Measurements from ENCODE around the gene TULP4. TPM values are rescaled to one million over a fixed set of nuclear protein-coding genes. Genes with fewer than 3 reads are reported as not detected.

TULP4 gene
- total and polyA plus RNA-seq, 2 of the 8 experiments (the other 6 are each of a cell fraction or from before 2014, with no cell fraction given) = 7.7 to 51.6 TPM

GRCh38 chr6:158415666-158416065 is 103.4 kb downstream of the TULP4 start:
- no peak overlapping the region for H2AFZ ChIP-seq (ENCODE audit: low read length)
- H3K27ac ChIP-seq (ENCODE audit: low read depth, low read length) = no peak overlapping the region
- no peaks in the 10 kb centered on the region for H3K79me2 ChIP-seq (ENCODE audit: control insufficient read depth in 1 of 2, insufficient read depth in 2 of 2, low read length in 2 of 2)
- H4K8ac ChIP-seq (ENCODE audit: extremely low read depth, insufficient read depth, low read length) = no peak overlapping the region
- no peaks in the 10 kb centered on the region for H3K27me3 ChIP-seq (replicated peaks in 1 of 4; ENCODE audit: control insufficient read depth in 3 of 4, extremely low read depth in 1 of 4, insufficient read depth in 3 of 4, low read length in 3 of 4)
- POLR2A ChIA-PET (ENCODE audit: partially characterized antibody) = interaction anchor here (1.1 kb wide), 1 partner anchor 10 kb away, joined by 4 read pairs; no protein-coding TSS in a partner anchor
- DNase-seq (ENCODE audit: low read depth in 1 of 2, low spot score in 2 of 2) (no peak), FAIRE-seq (no peak)
- H2BK12ac ChIP-seq (ENCODE audit: low read depth, low read length) = no peak overlapping the region
- no peaks in the 10 kb centered on the region for H3K4me1 ChIP-seq (replicated peaks in 1 of 4; ENCODE audit: control insufficient read depth in 3 of 4, insufficient read depth in 4 of 4, low read length in 3 of 4)
- H3K4me3 ChIP-seq (ENCODE audit: extremely low read depth in 1 of 4, insufficient read depth in 2 of 4, low read depth in 3 of 4, low read length in 4 of 4) = no peak overlapping the region
- no peak overlapping the region for H3K4me2 ChIP-seq (ENCODE audit: insufficient read depth in 1 of 2, low read depth in 2 of 2, low read length in 2 of 2)
- WGBS, 2 experiments (ENCODE audit: extremely low coverage in 1 of 2, insufficient coverage in 1 of 2, insufficient read length in 1 of 2, insufficient replicate concordance in 2 of 2, low coverage in 1 of 2, low lambda C conversion rate in 2 of 2, missing lambda C conversion rate in 1 of 2) = 83% methylated on average over 7 of the region's 7 CpGs; no CpG with 5 or more reads in 1 of the 2 experiments
- H3K4ac ChIP-seq (replicated peaks; ENCODE audit: insufficient read length, low read depth, low read length) = no peak overlapping the region
- CTCF ChIA-PET (ENCODE audit: partially characterized antibody) = interaction anchor here (0.6 to 1.1 kb wide), 3 partner anchors 10 to 291 kb away, joined by 3 to 5 read pairs (median 3); no protein-coding TSS in a partner anchor
- no peak overlapping the region for H3K9ac ChIP-seq (replicated peaks in 1 of 4; ENCODE audit: extremely low read depth in 1 of 4, low read depth in 3 of 4, low read length in 3 of 4)
- no peak overlapping the region for H2BK20ac ChIP-seq (ENCODE audit: low read length)
- peaks cover 0 to 1% of the 10 kb centered on the region in 2 experiments for H4K20me1 ChIP-seq (replicated peaks in 1 of 2; ENCODE audit: control insufficient read depth in 1 of 2, insufficient read depth in 2 of 2, low read length in 2 of 2)
- no peak overlapping the region for H4K91ac ChIP-seq (replicated peaks; ENCODE audit: insufficient read length, low read length)
- no peak overlapping the region for H2BK15ac ChIP-seq (ENCODE audit: low read length)
- no peak overlapping the region for H3K23ac ChIP-seq (ENCODE audit: insufficient read length)
- no peak overlapping the region for H4K5ac ChIP-seq (ENCODE audit: insufficient read length, low read depth, low read length)
- no peak overlapping the region for H3K18ac ChIP-seq (ENCODE audit: extremely low read depth, low read length)
- H3K36me3 ChIP-seq (ENCODE audit: control insufficient read depth in 2 of 4, insufficient read depth in 4 of 4, low read length in 3 of 4) = peaks cover 0 to 2% (median 0%) of the 10 kb centered on the region in 4 experiments; a peak in 1 of 8 replicates
- no peaks in the 10 kb centered on the region for H3K23me2 ChIP-seq (ENCODE audit: low read depth, low read length)
- no peak overlapping the region for H3K56ac ChIP-seq (replicated peaks; ENCODE audit: insufficient read length, low read depth, low read length)
- H3K79me1 ChIP-seq (ENCODE audit: low read depth, low read length) = no peaks in the 10 kb centered on the region
- H3K14ac ChIP-seq (ENCODE audit: insufficient read length) = no peak overlapping the region
- H3K9me3 ChIP-seq (ENCODE audit: insufficient read depth in 2 of 2, low read depth in 1 of 2, low read length in 1 of 2) = no peaks in the 10 kb centered on the region
- no peak overlapping the region for H2AK5ac ChIP-seq (ENCODE audit: low read depth, low read length)
- no peak overlapping the region for H2BK120ac ChIP-seq (replicated peaks; ENCODE audit: low read depth, low read length)
- no peak overlapping the region for H2BK5ac ChIP-seq (ENCODE audit: low read depth, low read length)
- TF ChIP-seq, protein P1, sequence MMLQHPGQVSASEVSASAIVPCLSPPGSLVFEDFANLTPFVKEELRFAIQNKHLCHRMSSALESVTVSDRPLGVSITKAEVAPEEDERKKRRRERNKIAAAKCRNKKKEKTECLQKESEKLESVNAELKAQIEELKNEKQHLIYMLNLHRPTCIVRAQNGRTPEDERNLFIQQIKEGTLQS (IDR thresholded peaks at IDR 0.05; ENCODE audit: insufficient read depth, low read depth, low read length) = no peak
- TF ChIP-seq CHD1 (IDR thresholded peaks at IDR 0.05; ENCODE audit: low read depth, low read length) (no peak), SIN3A (conservative IDR thresholded peaks at IDR 0.05 in 1 of 2, IDR thresholded peaks at IDR 0.05 in 1 of 2; ENCODE audit: low read depth in 1 of 2, low read length in 2 of 2) (no peak), GABPA (IDR thresholded peaks at IDR 0.05; ENCODE audit: borderline replicate concordance, insufficient read depth, low read length) (no peak), KDM4A (IDR thresholded peaks at IDR 0.05; ENCODE audit: low read depth, low read length, severe bottlenecking) (no peak), RXRA (IDR thresholded peaks at IDR 0.05; ENCODE audit: insufficient read depth, low read depth, low read length) (no peak), PHF8 (conservative IDR thresholded peaks at IDR 0.05; ENCODE audit: low read depth, low read length) (no peak), TAF1 (IDR thresholded peaks at IDR 0.05; ENCODE audit: low read depth, low read length) (no peak), E2F6 (IDR thresholded peaks at IDR 0.05) (no peak), SP2 (IDR thresholded peaks at IDR 0.05; ENCODE audit: low read length) (no peak), USF2 (IDR thresholded peaks at IDR 0.05; ENCODE audit: low read length) (no peak), SP1 (IDR thresholded peaks at IDR 0.05; ENCODE audit: low read depth, low read length) (no peak)
